GM12874 (cell line): ENCODE data around the gene ARHGEF4.

ENCODE experiments used
- TF ChIP-seq, protein P1 (sequence below): IDR thresholded peaks from 2 replicates; pipeline ENCODE4 v1.5.1; 2011; ENCODE audit warnings: low read depth, mild to moderate bottlenecking, control low read depth, low read length, moderate library complexity; ENCODE audit not compliant: insufficient read depth

Gene ARHGEF4

DNA sequence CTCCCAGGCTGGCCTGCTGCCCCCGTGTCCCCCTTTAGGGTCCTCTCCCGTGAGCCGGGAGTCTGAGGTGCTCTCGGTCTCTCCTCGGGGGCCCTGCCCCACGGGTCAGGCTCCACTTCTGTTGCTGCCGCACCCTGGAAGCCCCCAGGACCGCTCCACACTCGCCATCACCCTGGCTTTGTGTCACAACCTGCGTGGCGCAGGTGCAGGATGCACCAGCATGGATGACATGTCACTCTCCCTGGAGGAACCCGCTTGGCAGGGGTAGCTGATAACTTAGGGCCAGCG, 10.8 kb upstream of the ARHGEF4 start:
- TF ChIP-seq, protein P1, sequence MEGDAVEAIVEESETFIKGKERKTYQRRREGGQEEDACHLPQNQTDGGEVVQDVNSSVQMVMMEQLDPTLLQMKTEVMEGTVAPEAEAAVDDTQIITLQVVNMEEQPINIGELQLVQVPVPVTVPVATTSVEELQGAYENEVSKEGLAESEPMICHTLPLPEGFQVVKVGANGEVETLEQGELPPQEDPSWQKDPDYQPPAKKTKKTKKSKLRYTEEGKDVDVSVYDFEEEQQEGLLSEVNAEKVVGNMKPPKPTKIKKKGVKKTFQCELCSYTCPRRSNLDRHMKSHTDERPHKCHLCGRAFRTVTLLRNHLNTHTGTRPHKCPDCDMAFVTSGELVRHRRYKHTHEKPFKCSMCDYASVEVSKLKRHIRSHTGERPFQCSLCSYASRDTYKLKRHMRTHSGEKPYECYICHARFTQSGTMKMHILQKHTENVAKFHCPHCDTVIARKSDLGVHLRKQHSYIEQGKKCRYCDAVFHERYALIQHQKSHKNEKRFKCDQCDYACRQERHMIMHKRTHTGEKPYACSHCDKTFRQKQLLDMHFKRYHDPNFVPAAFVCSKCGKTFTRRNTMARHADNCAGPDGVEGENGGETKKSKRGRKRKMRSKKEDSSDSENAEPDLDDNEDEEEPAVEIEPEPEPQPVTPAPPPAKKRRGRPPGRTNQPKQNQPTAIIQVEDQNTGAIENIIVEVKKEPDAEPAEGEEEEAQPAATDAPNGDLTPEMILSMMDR, result no peak

DNA sequence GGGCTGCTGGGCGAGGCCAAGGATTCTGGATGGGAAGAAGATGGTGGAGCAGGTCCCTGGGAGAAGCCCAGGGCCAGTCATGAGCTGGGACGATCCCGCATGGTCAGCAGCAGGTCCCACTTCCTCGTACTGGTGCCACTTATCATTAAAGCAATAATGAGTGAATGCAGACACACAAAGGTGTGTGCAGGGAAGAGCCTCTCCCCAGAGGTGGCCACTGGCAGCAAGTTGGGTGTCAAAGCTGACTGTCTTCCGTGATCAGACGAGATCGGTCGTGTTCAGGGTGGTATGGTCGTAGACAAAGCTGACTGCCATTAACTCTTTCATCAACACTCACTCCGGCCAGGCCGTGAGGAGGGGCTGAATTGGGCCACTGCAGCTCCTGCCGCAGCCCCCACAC, 10.3 kb upstream of the ARHGEF4 start:
- TF ChIP-seq, protein P1, result no peak

DNA sequence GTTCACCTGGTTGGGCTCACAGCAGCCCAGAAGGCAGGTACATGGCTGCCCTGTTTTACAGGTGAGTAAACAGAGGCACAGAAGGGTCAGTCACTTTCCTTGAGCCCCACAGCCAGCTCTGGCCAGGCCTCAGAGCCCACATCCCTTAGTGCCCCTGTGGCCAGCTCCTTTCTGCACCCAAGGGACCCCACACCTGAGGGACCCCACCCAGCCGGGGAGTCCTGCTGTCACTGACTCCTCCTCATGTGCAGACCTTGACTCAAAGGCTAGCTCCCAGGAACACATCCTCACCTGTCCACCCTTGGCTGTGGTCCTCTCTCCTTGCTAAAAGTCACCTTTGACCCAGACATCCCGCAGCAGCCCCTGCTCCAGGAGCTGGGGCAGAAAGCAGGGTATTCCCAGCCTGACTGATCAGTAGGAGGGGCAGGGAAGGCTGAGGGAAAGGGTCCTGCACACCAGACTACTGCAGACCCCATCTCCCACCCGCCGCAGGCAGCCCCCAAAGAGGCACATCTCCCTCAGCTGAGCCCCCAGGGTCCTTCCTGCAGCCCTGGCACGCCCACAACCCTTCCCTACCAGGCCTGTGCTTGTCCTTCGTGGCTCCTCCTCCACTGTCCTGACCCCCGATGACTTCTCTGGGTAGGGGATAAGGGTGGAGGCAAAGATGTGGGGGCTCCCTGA, 9.8 kb upstream of the ARHGEF4 start:
- TF ChIP-seq, protein P1, result no peak

DNA sequence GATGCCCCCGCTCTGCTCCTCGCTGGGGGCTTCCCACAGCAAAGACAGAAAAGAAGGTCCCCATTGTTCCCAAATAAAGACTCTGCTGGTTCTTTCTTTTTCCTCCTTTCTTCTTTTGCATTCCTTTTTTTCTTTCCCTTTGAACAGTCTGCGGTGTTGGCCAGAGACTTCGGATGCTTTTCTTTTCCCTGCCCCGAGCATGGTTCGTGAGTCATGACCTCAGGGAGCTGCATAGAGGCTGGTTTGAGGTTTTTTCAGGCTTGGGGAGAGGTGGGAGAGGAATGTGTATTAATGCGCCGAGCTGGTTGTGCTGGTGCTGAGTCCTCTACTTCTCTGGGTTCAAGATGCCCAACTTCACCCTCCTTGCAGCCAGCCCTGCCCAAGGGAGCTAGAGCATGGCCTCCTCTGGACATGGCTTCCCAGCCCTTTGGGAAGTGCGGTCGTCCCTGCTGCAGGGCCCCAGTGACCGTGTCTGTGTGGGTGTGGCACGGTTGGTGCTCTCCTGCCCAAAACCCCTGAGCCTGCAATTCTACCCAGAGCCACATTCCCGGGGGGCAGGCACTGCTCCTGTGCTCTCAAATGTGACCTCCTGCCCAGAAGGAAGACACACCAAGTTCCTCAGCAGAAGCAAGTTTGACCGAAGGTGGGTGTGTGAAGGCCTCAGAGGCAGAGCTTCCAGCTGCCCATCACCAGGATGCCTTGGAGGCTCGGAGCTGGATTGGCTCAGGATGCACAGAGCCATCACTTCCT, 9.0 kb upstream of the ARHGEF4 start:
- TF ChIP-seq, protein P1, result no peak

DNA sequence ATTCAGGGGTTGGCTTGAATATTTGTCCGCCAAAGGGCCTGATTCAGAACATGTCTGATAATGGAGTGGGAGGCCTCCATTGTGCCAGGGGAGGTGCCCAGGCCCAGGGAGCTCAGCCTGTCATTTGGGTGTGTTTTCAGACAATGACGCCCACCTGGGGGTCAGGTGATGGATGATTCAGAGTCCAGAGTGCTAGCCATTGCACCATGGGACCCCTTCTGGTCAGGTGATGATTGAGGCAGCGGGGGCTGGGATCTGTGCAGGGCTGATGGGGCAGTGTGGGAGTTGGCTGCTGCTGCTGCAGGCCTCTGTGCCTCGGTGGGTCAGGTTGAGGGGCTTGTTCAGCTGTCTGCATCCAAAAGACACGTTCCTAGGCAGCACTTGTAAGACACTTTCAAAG, 8.3 kb upstream of the ARHGEF4 start:
- TF ChIP-seq, protein P1, result no peak

DNA sequence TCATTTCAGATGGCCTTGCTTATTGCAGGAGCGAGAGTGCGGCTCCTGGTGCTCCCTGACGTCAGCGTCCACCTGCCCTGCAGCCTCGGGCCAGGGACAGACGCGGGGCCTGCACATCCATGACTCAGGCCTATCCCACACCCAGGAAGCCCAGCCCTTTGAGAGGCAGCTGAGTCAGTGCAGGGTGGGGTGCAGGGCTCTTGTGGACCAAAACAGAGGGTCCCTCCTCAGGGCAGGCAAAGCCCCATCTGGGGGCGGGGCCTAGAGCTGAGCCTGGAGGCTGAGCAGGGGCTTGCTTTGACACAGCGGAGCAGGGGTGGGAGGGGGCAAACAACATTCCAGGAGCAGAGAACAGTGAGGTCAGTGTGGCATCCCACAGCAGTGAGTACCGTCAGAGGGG, 7.7 kb upstream of the ARHGEF4 start:
- TF ChIP-seq, protein P1, result no peak

DNA sequence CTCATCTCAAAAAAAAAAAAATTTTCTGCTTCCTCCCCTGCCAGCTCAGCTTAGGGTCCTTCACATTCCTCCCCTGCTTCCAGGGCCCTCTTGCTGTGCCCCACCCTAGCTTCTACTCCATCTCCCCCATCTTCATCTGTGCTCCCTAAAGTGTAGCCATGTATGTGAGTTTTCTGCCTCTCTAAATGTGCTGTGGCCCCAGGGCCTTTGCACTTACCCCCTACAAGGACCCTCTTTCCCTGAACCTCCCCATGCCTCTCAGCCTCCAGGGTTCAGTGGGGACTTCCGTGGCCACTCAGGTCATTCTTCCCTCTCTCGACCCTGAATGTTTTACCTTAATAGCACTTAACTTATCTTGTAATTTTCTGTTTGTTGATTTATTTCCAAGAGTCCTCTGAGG, 6.2 kb upstream of the ARHGEF4 start:
- TF ChIP-seq, protein P1, result no peak
